B cell (primary cell): ENCODE measurements around the gene GRID1. TPM values are rescaled to one million over a fixed set of nuclear protein-coding genes. Genes with fewer than 3 reads are reported as not detected.

Experiments
- ATAC-seq: fragments of 200-7000 bp; cut with Tn5 transposase; one replicate; pipeline ENCODE4 v1.10.0; 2021; ENCODE audit warnings: low read depth, mild to moderate bottlenecking, moderate number of reproducible peaks, moderate library complexity
- CTCF ChIA-PET: fragments of 350-600 bp; sonication (Branson Sonifier 250); formaldehyde crosslinking; loops from one replicate; lab custom pipeline; 2021; ENCODE audit warnings: antibody characterized with exemption, inconsistent platforms; lab: Charles Lee
- POLR2A ChIA-PET: fragments of 350-600 bp; sonication (Branson Sonifier 250); formaldehyde crosslinking; loops from one replicate; lab custom pipeline; 2021; ENCODE audit warnings: antibody characterized with exemption; lab: Charles Lee
- DNase-seq: peaks from one replicate; pipeline ENCODE4 v3.0.0; 2013
- H2AFZ ChIP-seq: 2 replicates; pipeline ENCODE4 v1.6.1; 2012; ENCODE audit warnings: mild to moderate bottlenecking, low read depth, low read length; ENCODE audit not compliant: insufficient read depth, poor library complexity, severe bottlenecking
- H3K27ac ChIP-seq, 2 donors: 1 replicate in 1 of 2; 2 replicates in 1 of 2; pipeline ENCODE4 v1.5.1; 2012 to 2013; ENCODE audit warnings: low read length in 2 of 2, mild to moderate bottlenecking in 2 of 2, moderate library complexity in 1 of 2
- H3K27me3 ChIP-seq, 4 experiments: fragments of 200-600 bp in 1 of 4; sonication (generic) in 1 of 4; replicated peaks in 1 of 4; 1 replicate in 2 of 4; 2 replicates in 2 of 4; pipeline versions ENCODE4 v1.6.1 to v1.7.0; 2013 to 2016; ENCODE audit warnings: low read length in 3 of 4, mild to moderate bottlenecking in 2 of 4, mixed read lengths in 1 of 4, moderate library complexity in 1 of 4; ENCODE audit not compliant: insufficient read depth in 4 of 4, control insufficient read depth in 3 of 4; ENCODE audit errors: control extremely low read depth in 1 of 4
- H3K36me3 ChIP-seq, 2 experiments: replicated peaks in 1 of 2; 1 replicate in 1 of 2; 2 replicates in 1 of 2; pipeline versions ENCODE4 v1.6.1 to v1.7.1; 2013; ENCODE audit warnings: low read length in 1 of 2; ENCODE audit not compliant: insufficient read depth in 2 of 2, control insufficient read depth in 1 of 2; ENCODE audit errors: control extremely low read depth in 1 of 2, extremely low read depth in 1 of 2
- H3K4me1 ChIP-seq, 2 donors: fragments of 200-600 bp in 1 of 2; sonication (generic) in 1 of 2; 1 replicate in 1 of 2; 2 replicates in 1 of 2; pipeline versions ENCODE4 v1.5.1 to v1.6.1; 2013 to 2017; ENCODE audit warnings: low read length in 2 of 2; ENCODE audit not compliant: control insufficient read depth in 2 of 2, insufficient read depth in 2 of 2
- H3K4me2 ChIP-seq: replicated peaks from 2 replicates; pipeline ENCODE3; 2012; ENCODE audit warnings: mild to moderate bottlenecking, low read depth, low read length; ENCODE audit not compliant: poor library complexity, severe bottlenecking
- H3K4me3 ChIP-seq, 5 experiments: fragments of 200-600 bp in 1 of 5; sonication (generic) in 1 of 5; 1 replicate in 3 of 5; 2 replicates in 2 of 5; pipeline versions ENCODE4 v1.5.1 to v1.7.0; 2011 to 2016; ENCODE audit warnings: low read length in 4 of 5, mild to moderate bottlenecking in 4 of 5, low read depth in 2 of 5, control low read depth in 1 of 5, moderate library complexity in 1 of 5; ENCODE audit not compliant: insufficient read depth in 1 of 5; ENCODE audit errors: control extremely low read depth in 1 of 5, extremely low read depth in 1 of 5
- H3K79me2 ChIP-seq: fragments of 200-600 bp; sonication (generic); one replicate; pipeline ENCODE4 v1.6.0; 2016; ENCODE audit warnings: low read length; ENCODE audit not compliant: control insufficient read depth, insufficient read depth
- H3K9ac ChIP-seq: fragments of 200-600 bp; sonication (generic); 2 replicates; pipeline ENCODE4 v1.6.1; 2017; ENCODE audit warnings: mild to moderate bottlenecking, low read length, moderate library complexity
- H3K9me3 ChIP-seq, 3 donors: one replicate each; pipeline versions ENCODE4 v1.6.1 to v1.7.1; 2013; ENCODE audit warnings: low read length in 2 of 3; ENCODE audit not compliant: control insufficient read depth in 2 of 3, insufficient read depth in 1 of 3; ENCODE audit errors: control extremely low read depth in 1 of 3
- H4K20me1 ChIP-seq: 2 replicates; pipeline ENCODE4 v1.6.0; 2012; ENCODE audit warnings: mild to moderate bottlenecking, low read length; ENCODE audit not compliant: insufficient read depth, control insufficient read depth, poor library complexity, severe bottlenecking
- H3K27ac Mint-ChIP-seq: one replicate; pipeline ENCODE4 v1.8.0; 2021; ENCODE audit warnings: mixed read lengths
- H3K27me3 Mint-ChIP-seq: one replicate; pipeline ENCODE4 v1.8.0; 2021; ENCODE audit warnings: mixed read lengths
- H3K4me1 Mint-ChIP-seq: one replicate; pipeline ENCODE4 v1.8.0; 2021; ENCODE audit warnings: mixed read lengths
- H3K4me3 Mint-ChIP-seq: one replicate; pipeline ENCODE4 v1.8.0; 2021; ENCODE audit warnings: mixed read lengths
- H3K9me3 Mint-ChIP-seq: one replicate; pipeline ENCODE4 v1.8.0; 2022; ENCODE audit warnings: mixed read lengths; ENCODE audit not compliant: insufficient read depth
- EZH2 ChIP-seq: IDR thresholded peaks from 2 replicates; pipeline ENCODE4 v1.6.1; 2012; ENCODE audit warnings: borderline replicate concordance, low read depth, mild to moderate bottlenecking, moderate library complexity, low read length; ENCODE audit not compliant: insufficient read depth, poor library complexity, severe bottlenecking
- WGBS: methylation state at CpG from one replicate; pipeline ENCODE4 v1.1.5; 2013; ENCODE audit warnings: missing lambda C conversion rate; ENCODE audit not compliant: insufficient coverage; 5-methylcytosine and 5-hydroxymethylcytosine counted together
- intact Hi-C: fragments of 100-400 bp; cut with micrococcal nuclease; formaldehyde crosslinking; loops from one replicate; pipeline ENCODE4 v1.10.0; 2022
- polyA plus RNA-seq: library from polyadenylated mRNA; depleted of rRNA; stranded (reverse); fragments of >200 nt; gene quantifications from 2 replicates; pipeline ENCODE4 v1.2.3, GENCODE V29; 2012
- total RNA-seq, 2 donors: library from RNA; stranded (reverse); fragments of 120-200 nt in 1 of 2; gene quantifications; 1 replicate in 1 of 2; 2 replicates in 1 of 2; pipeline versions ENCODE4 v1.2.3 to v1.2.4, GENCODE V29; 2013 to 2022
- TF ChIP-seq, protein P1 (sequence below): fragments of 200-600 bp; IDR thresholded peaks from one replicate; pipeline ENCODE4 v1.8.0; 2022; ENCODE audit warnings: antibody characterized with exemption, mild to moderate bottlenecking

Gene GRID1
- total and polyA plus RNA-seq, 2 donors (not counting 1 experiment from before 2014, with no cell fraction given) = not detected

DNA sequence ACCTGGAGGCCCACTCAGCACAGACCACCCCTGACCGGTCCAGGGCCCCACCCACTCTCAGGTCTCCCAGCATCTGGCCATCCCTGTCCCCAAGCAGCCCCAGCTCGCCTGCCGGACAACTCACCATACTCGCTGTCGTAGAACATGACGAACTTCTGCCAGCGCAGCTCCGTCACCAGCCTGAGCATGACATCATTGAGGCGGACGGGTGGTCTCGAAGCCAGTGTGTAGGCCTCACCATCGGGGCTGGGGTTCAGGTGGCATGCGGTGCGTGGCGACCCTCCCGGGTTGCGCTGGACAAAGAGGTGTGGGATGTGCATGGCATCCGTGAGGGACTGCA lies 160.4 kb downstream of the GRID1 start:
- no peak overlapping the region for H3K27ac Mint-ChIP-seq
- H3K9me3 ChIP-seq = peaks cover 0 to 13% (median 0%) of the 10 kb centered on the region in 3 donors
- TF ChIP-seq, protein P1, sequence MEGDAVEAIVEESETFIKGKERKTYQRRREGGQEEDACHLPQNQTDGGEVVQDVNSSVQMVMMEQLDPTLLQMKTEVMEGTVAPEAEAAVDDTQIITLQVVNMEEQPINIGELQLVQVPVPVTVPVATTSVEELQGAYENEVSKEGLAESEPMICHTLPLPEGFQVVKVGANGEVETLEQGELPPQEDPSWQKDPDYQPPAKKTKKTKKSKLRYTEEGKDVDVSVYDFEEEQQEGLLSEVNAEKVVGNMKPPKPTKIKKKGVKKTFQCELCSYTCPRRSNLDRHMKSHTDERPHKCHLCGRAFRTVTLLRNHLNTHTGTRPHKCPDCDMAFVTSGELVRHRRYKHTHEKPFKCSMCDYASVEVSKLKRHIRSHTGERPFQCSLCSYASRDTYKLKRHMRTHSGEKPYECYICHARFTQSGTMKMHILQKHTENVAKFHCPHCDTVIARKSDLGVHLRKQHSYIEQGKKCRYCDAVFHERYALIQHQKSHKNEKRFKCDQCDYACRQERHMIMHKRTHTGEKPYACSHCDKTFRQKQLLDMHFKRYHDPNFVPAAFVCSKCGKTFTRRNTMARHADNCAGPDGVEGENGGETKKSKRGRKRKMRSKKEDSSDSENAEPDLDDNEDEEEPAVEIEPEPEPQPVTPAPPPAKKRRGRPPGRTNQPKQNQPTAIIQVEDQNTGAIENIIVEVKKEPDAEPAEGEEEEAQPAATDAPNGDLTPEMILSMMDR = no peak
- no peak for TF ChIP-seq EZH2
- H3K27ac ChIP-seq = no peak overlapping the region
- no peak overlapping the region for H3K4me3 Mint-ChIP-seq
- H3K9me3 Mint-ChIP-seq = no peaks in the 10 kb centered on the region
- no peaks in the 10 kb centered on the region for H3K4me1 Mint-ChIP-seq
- H4K20me1 ChIP-seq = no peaks in the 10 kb centered on the region
- H3K27me3 ChIP-seq = no peaks in the 10 kb centered on the region
- DNase-seq (no peak), ATAC-seq (no peak)
- no peak overlapping the region for H2AFZ ChIP-seq
- H3K79me2 ChIP-seq = no peaks in the 10 kb centered on the region
- no peak overlapping the region for H3K4me3 ChIP-seq
- WGBS = 96% methylated on average over 18 of the region's 18 CpGs
- no peak overlapping the region for H3K4me2 ChIP-seq
- POLR2A ChIA-PET = no interaction called here
- peaks cover 7% of the 10 kb centered on the region for H3K27me3 Mint-ChIP-seq
- no peak overlapping the region for H3K9ac ChIP-seq
- no peaks in the 10 kb centered on the region for H3K4me1 ChIP-seq
- H3K36me3 ChIP-seq = no peaks in the 10 kb centered on the region
- CTCF ChIA-PET = no interaction called here
- intact Hi-C loops = no loop called here

DNA sequence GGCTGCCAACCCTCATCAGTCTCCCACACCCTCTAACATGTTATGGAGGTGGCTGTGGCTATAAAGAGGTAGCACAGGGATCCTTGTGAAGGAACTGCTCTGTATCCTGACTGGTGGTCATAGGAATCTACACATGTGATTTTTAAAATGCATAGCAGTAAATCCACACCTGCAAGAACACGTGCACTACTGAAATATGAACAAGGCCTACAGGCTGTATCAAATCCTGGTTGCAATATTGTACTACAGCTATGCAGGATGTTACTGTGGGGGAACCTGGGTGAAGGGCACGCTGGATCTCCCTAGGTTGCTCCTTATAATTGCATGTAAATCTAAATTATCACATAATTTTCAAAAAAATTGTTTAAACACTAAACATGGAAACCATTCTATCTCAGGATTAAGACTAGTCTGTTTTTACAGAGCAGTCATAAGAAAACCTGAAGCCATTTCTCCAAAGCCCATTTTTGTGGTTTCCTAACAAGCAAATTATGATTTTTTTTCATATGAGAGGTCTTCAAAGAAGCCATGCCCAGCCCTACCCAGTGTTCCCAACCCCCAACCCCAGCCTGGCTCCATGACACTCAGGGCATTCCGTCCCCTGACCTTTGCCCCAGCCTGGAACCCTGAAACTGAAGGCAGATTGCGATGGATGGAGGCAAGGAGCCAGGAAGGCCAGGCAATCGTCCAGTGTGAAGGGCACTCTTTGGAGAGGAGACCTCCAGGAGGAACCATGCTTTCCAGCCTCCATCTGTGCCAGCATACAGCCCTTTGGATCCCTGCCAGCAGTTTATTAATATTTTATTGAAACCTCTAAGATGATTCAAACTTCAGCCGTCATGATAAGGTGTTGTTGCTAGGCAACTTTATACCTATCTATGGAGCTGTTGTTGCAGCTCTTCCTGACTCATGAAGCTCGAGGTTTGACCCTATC lies 161.0 kb downstream of the GRID1 start:
- Mint-ChIP-seq H3K4me1 (no peaks in the 10 kb centered on the region), H3K27ac (no peak overlapping the region), H3K4me3 (no peak overlapping the region), H3K9me3 (no peaks in the 10 kb centered on the region), H3K27me3 (peaks cover 12% of the 10 kb centered on the region)
- Histone ChIP-seq H3K4me2 (no peak overlapping the region), H3K9me3 (peaks cover 0 to 13% (median 0%) of the 10 kb centered on the region in 3 donors), H3K36me3 (no peaks in the 10 kb centered on the region), H3K27ac (no peak overlapping the region), H3K9ac (no peak overlapping the region), H2AFZ (no peak overlapping the region), H3K4me1 (no peaks in the 10 kb centered on the region), H3K27me3 (no peaks in the 10 kb centered on the region), H3K4me3 (no peak overlapping the region), H4K20me1 (no peaks in the 10 kb centered on the region), H3K79me2 (no peaks in the 10 kb centered on the region)
- ATAC-seq (no peak), DNase-seq (no peak)
- intact Hi-C loops = no loop called here
- POLR2A ChIA-PET = no interaction called here
- WGBS = 76% methylated on average over 4 of the region's 7 CpGs
- CTCF ChIA-PET = no interaction called here
- TF ChIP-seq, protein P1 = no peak
- TF ChIP-seq EZH2 = no peak
